Measurements from ENCODE around the gene FAM24B.

The FAM24B gene

DNA sequence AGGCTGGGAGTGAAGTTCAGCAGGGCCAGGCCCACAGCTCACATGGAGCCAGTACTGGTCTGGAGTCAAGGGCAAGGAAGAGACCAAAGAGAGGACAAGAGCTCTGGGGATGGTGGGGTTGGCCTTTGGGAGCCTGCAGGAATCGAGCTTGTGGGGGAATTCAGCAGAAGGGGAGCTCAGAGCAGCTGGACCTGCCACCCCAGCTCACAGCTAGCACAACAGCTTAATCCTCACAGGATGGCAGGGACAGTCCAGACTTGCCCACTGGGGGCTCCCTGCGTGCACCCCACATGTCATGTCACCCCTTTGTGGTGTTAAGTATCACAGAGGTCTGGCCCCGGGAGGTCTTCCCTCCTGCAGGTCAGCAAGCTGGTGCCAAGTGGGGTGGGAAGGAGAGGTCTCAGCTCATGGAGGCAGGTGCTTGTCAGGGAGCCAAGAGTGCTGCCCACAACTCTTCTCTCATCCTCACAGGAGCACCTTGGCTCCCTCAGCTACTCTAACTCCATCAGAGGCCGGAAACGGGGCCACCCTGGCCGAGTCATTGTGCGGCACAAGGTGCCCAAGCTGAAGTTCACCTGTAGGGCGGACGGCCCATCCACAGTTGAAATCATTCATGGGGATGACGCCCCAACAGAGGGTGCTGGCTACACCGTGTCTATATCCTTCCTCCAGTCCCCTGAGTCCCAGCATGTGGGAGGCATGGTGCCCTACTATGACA lies 56.2 kb downstream of the FAM24B start:
- no peak for DNase-seq

DNA sequence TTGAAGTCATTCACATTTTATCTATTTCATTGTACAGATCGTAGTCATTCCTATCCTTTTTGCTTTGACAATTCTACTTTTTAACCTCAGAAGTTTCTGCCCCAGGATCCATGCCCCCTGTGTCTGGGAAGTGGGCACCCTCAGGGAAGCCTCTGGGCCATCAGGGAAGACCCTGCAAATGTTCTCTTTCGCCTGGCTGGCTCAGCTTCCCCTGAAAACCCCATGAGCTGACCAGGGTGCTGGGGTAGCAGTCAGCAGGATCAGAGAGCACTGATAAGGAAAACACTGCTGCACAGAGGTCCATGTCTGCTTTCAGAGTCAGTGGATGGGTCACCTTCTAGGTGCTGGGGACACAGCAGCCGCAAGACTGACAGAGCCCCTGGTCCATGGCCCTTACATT lies 57.6 kb downstream of the FAM24B start:
- DNase-seq, result no peak

DNA sequence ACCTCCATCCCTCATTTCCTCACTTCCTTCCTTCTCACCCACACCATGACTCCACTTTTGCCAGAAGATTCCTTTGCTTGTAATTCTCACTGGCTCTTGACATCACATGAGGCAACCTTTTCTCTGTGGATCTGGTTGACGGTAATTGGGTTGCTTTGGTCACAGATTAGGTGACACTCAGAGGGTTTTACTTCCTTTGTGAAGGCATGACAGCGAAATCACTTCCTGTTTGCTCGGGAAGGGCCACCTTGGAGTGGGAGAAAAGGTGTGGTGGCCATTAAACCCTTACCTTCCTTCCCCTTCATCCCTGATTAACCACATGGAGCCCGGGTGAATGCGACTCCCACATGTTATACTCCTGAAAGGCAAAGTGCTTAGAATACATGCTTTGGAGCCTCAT lies 63.9 kb downstream of the FAM24B start:
- no peak for DNase-seq

GRCh38 chr10:122814493-122814892 lies 64.9 kb downstream of the FAM24B start:
- no peak for DNase-seq

GRCh38 chr10:122812751-122813150 lies 66.6 kb downstream of the FAM24B start:
- DNase-seq, result no peak

- DNase-seq, result no peak
Measured at GRCh38 chr10:122802282-122802681, 77.1 kb downstream of the FAM24B start.

Data from NCI-H2081 treated with DMSO at 0.1 percent for 48 hours (cell line).